ENCODE results near the gene PID1.

PID1 gene, protein sequence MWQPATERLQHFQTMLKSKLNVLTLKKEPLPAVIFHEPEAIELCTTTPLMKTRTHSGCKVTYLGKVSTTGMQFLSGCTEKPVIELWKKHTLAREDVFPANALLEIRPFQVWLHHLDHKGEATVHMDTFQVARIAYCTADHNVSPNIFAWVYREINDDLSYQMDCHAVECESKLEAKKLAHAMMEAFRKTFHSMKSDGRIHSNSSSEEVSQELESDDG

DNA sequence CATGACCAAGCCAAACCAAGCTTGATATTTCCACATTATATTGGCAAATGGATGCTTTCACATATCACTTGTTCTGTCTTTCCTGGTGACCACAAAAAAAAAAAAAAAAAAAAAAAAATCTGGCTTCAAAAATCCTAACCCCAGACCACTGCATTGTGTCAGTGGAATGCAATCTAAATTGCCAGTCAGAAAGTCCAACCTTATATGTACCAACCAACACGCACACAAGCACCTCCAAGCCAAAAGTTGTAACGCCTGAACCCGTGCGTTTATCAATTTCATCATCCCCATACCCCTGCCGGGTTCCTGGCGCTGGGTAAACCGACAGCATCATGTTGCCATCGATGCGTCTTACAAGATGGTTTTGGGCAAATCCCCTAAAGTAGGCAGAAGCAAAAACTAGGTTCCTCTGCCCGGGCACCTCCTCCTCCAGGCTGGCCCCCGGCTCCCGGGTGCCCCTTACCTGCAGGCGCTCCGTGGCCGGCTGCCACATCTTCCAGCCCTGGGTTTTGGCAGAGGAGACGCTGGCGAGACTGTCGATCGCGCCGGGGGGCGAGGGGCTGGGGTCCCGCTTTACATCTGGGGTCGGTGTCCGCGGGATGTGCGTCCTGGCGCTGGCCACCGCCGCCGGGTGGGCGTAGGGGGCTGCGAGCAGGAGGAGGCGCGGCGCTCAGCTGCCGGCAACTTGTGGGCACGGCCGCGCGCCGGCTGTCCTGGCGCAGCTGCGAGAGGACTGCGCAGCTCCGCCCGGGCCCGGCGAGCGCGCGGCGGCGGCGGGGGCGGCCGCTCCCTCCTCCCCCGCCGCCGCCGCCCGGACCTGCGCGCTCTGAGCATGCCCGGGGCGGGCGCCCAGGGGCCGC lies at the start of gene PID1:
PID1 (minus strand) TSS at position 737 of the 860 bp plus-strand sequence; CDS start at position 493, 244 bp downstream.
- DNase-seq = no peak

DNA sequence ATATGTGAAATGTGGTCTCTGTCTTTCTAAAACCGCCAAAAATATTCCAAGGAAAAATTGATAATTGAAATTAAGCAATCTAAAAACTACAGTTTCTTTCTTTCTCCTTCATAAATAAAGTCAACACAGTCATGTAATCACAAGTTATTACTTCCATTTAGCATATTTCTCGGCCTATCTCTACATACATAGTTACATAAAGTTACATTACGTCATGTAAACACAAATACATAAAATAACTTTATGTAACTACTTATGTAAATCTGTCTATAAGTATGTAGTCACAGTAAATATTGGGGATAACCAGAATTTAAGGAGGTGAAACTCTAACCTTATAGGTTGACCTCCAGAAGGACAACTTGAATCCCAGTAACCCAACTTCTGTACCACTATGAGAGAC lies 48.5 kb upstream of the PID1 start:
- DNase-seq = no peak

DNA sequence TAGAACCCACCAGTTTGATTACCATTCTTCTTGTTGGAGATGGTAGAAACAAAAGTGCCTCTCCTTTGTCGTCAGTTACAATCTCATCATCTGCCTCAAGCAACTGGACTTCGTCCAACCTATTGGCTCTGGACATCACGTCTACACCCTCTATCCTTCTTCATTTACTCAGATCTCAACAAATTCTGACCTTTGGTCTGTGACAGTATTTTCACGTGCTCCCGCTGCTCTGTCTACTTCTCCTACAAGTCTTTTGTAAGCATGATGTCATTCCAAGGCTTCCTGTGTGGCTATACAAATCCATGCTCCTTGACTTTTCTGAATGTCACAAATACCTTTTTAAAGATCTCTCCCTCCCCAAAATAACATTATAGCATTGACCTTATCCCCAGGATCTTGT lies 43.0 kb upstream of the PID1 start:
- no peak for DNase-seq

DNA sequence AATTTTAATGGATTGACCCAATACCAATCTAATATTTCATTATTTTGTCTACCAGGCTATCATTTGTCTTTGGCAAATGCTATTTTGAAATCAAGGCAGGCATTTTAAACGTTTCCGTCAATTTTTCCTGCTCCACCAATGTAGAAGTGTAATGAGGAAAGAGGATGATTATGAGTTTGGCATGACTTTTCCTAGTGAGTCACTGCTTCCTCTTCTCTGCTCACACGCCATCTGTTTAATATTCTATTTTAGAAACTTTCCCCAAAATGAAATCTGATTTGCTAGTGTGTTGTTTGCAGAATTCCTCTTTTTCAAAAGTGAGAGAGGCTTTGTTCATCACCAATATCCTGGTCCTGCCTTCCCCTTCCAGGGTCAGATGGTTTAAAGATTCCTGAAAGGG lies 42.5 kb upstream of the PID1 start:
- no peak for DNase-seq

DNA sequence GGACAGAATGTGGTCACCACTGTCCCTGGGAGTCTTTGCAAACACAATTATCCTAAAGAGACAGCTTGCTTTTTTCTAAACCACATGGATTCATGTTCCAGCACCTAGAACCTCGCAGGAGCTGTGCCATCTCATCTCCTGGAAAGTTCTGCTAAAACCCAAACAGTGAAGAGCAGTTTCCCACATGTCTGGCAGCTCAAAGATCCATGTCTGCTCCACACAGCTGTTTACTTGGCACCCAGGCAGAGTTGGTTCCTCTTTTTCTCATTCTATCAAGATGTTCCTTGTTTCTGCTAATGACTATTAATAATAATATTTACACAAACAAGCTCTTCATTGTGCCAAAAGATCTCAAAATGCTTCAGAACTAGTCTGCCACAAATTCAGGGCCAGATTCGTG lies 30.1 kb upstream of the PID1 start:
- DNase-seq = no peak

DNA sequence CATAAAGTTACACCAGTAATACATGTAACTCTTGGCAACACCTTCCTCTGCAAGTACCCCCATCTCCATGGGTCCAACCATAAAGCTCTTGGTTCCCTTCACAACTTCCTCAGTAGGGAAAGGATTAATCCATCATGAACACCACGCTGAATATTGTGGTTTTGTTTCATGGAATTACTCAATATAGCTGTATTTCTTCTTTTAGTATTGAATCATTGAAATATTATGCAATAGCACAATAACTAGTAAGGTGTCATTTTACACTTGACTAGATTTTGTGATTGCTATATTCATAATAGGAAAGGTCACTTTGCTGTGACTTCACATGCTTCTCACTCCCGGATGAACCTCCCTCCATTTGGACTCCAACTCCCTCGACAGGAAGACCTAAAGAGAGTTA lies 29.7 kb upstream of the PID1 start:
- DNase-seq = no peak

DNA sequence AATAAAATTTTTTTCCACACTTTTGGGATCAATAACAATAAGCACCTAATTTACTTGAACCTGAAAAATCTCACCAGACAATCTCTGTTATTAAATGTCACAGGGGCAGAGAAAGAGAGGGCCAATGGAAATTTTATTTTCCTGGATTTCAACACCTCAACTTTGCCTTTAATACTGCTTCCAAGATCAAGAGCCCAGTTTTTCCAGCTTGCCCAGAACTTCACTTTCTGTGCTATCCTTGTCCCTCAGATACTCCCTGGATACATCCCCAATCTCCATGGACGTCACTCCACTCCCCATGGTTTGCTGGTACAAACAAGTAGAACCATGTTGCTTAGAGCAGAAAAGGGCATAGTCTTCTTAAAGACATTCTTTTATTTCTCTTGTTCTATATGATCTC lies 29.3 kb upstream of the PID1 start:
- no peak for DNase-seq

DNA sequence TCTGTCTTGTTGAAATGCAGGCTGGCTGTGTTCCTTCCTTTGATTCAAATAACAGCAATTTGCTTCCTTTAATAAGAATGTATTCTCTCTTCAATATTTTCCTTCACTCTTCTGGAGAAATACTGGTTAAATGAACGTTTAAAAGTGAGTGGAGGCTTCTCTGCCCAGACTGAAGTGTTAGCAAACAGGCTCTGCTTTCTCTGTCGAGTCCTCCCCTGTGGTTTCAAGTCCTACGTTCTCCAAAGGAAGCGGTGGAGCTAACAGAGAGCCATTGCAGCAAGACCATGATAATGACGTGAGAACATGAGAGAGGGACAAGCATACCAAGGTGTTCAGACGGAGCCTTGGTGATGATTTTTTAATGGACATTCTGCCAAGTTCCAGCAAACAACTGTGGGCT lies 26.2 kb upstream of the PID1 start:
- no peak for DNase-seq

DNA sequence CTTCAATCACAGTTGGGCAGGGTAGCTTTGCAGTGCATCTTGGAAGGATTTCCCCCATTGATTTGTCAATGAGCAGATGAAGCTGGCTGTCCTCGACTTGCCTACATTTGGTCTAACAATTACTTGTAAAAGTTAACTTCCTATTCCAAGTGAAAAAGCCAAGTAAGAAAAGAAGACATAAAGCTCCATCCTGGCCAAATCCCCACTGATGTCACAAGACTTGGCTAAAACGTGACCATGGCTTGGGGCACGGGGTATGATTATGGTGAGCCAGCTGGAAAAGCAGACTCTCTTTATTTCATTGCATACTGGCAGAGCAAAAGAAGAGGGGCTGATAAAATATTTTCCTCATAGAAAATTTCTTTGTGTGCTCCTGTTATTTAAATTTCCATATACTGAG lies 25.4 kb upstream of the PID1 start:
- DNase-seq = no peak

DNA sequence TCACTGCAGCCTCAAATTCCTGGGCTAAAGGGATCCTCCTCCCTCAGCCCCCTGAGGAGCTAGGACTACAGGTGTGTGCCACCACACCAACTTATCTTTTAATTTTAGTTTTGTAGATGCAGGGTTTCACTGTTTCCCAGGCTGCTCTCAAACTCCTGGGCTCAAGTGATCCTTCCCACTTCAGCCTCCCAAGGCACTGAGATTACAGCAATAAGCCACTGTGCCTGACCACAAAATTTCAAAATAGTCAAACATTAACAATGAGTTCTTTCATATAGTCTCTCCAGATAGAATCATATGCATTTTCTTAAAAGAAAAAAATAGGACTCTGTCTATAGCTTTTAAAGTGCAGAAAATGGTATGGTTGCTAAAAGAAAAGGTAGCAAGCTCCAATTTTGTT lies 24.9 kb upstream of the PID1 start:
- no peak for DNase-seq

DNA sequence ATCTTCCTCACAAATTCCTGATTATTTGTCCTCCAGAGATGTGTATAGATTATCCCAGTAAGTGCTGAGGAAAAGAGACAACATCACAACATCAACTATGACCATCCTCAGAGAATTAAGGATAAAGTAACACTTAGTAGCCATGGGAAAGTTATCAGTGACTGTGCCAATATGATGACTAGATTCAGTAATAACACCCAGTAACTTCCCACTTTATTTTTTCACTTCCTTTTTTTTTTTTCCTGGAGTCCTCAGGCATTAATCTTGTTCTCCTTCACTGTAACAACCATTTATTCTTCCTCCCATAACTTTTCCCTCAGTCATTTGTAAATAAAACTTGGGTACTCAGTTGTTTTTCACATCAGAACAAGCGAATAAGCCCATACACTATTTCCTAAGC lies 16.7 kb upstream of the PID1 start:
- no peak for DNase-seq

DNA sequence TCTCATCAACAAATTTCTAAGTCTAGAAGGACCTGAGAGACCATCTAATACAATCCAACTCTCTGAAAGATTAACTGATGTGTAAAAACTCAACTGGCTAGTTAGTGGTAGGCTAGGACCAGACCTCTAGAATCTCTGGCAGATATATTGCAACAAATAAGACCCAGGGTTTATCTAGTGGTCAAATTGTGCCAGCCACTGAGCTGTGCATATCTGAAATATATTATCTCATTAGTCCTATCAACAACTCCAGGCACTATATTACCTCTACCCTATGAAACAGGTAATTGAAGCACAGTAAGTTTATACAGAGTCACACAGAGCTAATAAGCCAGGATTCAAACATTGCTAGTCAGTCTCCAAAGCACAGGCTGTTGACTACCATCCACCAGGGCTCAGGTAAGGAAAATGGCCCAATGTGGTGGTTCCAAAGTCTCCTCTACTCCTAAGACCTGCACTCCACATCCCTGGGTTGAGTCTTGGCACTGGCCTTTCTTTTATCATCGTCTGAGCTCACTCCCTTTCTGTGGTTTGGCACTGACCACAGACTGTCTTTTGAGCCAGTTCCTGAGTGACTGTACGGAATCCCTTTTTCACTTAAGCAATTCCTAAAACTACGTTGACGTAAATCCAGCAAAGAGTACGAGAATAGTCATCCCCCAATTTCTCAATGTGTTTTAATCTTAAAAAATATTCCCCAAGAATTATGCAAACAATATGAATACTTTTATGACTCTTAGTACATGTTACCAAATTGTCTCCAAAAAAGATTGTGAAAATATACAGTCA lies 11.9 kb upstream of the PID1 start:
- no peak for DNase-seq

DNA sequence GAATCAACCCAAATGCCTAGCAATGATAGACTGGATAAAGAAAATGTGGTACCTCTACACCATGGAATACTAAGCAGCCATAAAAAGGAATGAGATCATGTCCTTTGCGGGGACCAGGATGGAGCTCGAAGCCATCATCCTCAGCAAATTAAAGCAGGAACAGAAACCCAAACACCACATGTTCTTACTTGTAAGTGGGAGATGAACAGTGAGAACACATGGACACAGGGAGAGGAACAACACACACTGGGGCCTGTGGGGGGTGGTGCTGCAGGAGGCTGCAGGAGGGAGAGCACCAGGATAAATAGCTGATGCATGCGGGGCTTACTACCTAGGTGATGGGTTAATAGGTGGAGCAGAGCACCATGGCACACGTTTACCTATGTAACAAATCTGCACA lies 8.4 kb upstream of the PID1 start:
- DNase-seq = no peak

DNA sequence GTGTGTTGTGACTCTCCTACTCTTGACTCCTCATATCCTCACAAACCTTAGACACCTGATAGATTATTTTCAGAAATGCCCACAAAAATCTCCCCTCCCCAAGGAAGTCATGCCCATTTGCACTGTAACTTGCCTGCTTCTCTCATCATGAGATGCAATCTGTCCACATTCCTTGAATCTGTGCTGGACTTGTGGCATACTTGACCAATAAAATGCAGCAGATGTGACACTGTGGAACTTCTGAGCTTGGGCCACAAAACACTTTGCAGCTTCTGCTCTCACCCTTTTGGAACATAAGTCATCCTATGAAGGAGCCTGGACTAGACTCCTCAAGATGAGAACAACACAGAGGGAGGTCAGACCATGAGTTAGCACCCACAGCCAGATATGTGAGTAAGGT lies 4.4 kb upstream of the PID1 start:
- DNase-seq = no peak

DNA sequence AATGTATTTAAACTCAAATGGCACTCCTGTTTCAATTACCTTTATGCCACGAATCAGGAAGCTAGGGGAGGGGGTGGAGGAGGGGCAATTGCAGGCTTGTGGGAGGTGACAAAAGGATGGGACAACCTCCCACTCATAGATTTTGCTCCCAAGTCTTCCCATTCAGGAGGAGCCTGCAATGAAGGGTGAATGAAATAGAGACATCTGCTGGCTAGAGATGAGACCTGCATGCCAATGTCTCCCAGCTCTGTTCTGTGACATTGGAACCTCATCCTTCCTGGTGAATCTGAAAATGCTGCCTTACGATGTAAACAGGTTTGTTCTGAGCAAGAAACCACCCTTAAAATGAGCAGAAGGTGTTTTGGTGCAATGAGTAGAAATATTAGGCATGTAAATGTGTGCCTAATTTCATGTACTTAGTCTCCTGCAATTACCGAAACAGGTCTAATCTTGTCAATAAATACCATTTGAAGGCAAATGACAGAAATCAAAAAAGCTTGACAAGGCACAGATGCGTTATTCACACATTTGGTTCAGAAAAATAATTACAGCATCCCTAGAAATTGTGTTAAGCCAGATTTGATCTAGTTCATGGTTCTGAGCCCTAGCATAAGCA lies 2.7 kb upstream of the PID1 start:
- no peak for DNase-seq

DNA sequence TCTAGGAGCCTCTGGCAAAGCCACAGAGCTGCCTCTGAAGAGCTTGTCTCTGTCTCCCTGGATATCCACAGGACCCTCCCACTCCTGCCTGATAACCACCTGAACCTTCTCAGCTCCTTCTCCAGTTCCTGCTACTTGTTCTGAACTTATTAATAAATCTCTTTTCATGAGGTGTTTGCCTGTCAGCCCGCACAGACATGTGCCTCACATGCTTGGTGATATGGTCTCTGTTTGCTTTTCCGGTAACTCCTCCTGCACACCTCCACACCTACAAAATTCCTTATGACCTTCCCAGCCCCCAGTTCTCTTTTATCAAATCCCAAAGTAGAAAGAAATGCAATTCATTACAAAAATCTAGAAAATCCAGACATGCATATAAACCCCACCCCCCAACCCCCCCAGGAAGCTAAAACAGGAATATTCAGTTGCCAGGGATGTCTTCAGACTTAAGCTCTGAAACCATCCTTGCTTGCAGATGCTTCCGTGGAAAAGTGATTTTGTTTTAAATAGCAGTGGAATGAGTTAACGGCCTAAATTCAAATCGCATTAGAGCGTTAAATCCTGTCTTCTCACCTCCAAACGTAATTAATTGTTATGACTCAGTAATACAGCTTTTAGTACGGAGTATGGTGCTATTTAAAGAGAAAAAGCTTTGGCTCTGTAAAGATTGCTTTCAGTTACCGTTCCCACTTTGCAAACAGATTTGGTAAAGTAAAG lies 2.1 kb upstream of the PID1 start:
- DNase-seq = no peak

DNA sequence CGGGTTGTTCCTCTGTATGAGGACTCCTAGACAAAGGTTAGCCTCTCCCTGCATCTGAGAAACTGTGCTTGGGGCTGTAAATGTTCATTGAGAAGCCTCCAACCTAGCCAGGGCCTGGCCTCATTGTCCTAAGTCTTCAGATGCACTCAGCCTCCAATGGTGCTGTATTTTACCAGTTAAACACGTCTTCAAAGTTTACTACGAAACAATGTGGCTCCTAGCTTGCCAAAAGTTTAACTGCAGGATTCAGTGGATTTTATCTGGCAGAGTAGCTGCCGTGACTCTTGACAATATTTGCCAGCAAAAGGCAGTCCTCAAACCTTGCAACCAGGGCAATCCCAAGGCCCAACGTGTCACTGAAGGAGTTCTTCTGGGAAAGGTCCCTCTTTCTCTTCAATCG lies 1.1 kb downstream of the PID1 start:
- no peak for DNase-seq

DNA sequence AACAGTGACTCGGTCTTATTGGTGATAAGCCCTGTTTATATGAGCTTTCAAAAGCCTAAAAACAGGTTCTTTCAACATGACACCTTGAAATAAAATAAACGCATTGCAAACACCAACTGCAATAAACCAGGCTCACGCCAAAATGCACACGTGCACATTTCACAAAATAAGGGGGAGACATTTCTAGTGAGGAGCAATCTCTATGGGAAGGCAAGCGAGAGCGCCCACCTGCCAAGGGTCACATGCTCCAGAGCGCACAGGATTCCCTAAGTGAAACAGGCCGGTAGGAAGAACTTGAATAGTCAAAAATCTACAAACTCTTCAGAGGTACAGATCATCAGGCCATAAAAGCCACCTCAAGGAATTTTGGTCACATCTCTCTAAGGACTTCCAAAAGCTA lies 1.9 kb downstream of the PID1 start:
- DNase-seq = no peak

DNA sequence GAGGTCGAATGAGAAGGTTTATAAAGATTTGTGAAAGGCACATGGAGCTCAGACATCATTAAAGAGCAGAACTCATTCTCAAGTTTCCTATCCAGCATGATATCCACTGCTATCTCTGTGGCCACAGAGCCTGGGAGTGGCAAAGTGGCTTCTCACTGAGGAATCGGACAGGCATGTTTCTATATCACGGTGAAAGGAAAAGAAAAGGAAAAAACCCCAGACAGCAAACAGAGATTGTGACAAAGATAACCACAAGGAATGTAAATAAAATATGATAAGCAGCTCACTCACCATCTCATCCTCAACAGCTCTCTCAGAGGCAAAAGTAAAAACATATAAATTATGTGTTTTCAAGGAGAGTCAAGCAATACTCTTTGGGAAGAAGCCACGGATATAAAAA lies 2.5 kb downstream of the PID1 start:
- no peak for DNase-seq

DNA sequence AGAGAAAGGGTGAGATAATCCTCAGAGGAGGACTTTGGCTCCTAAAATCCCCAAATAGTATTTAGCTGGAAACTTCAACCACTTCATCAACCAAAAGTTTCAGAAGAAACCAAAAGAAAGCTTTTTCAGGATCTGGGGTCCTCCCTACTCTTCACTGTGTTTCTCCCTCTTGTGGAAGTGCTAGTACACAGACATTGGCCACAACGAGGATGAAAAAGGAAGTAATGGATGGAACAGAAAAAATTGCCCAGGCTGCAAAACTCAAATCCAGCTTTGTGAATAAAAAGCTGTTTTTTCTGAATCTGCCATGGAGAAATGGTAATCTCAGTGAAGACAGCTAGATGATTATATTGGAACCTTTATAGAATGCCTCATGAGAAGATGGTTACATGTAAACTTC lies 4.0 kb downstream of the PID1 start:
- DNase-seq = no peak

DNA sequence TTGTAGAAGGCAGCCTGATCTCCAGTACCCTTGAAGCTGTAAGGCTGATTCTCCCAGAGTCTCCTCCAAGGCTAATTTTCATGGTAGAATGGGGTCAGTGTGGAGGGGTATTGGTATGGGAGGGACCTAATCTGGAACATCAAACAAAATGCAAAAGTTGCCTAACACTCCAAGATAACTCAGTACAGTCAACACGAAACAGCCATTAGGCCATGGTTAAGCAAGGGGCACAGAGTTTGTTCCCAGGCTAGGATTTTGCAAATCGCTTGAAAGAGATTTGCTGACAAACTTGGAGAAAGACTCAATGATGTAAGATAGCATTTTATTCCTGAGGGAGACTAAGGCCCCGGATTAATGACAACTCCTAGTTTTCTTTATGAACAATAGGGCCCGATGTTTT lies 5.4 kb downstream of the PID1 start:
- DNase-seq = no peak

DNA sequence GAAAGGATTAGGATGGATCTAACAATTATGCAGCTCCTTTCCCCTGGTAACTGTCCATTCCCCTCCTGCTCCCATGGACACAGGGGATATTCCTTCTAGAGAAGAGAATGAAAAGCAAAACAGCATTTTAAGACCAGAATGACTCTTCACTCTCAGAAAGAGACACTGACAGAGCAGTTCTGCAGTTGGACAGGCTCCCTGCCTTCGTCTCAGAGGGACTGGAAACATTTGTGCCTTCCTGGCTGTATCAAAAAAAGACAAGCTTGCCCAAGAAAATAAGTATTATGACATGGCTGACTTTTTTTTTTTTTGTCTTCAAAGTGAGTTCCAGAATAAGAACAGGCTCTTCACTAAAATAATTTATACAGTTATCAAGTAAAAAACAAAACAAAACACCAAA lies 9.5 kb downstream of the PID1 start:
- no peak for DNase-seq

DNA sequence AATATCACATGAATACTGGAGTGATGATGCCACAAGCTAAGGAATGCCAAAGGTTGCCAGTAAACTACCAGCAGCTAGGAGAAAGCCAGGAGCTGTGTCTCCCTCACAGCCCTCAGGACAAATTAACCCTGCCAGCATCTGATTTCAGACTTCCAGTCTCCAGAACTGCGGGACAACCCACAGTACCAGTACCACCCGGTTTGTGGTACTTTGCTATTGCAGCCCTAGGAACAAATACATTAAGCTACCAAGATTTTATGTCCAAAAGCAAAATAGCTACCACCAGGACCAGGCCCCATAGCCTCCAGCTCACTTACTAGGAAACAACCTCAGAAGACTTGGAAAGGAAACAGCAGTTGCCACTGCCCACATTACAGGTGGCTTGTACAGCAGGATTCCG lies 10.0 kb downstream of the PID1 start:
- no peak for DNase-seq
